ENCODE data around the gene KIF1B.

The KIF1B gene

GRCh38 chr1:10428984-10429383, 218.6 kb downstream of the KIF1B start:
- no peak for DNase-seq

GRCh38 chr1:10429868-10430215, 219.5 kb downstream of the KIF1B start:
- DNase-seq: no peak

GRCh38 chr1:10430216-10431069, 220.1 kb downstream of the KIF1B start, which contains the start of gene CENPS:
Gene CENPS (plus strand): TSS chr1:10430433. CDS start chr1:10430518, 85 bp downstream.
- DNase-seq: no peak
